Endothelial cell of umbilical vein (primary cell): ENCODE results near the gene WDR18.

Experiments
- CTCF ChIP-seq, 2 donors: IDR thresholded peaks; 1 replicate in 1 of 2; 2 replicates in 1 of 2; pipeline ENCODE4 v1.5.1; 2011; ENCODE audit warnings: low read length in 2 of 2, mild to moderate bottlenecking in 2 of 2, moderate library complexity in 2 of 2, control low read depth in 1 of 2, inconsistent platforms in 1 of 2, low read depth in 1 of 2; ENCODE audit not compliant: insufficient read depth in 1 of 2; ENCODE audit errors: extremely low read depth in 1 of 2
- EZH2 ChIP-seq: IDR thresholded peaks from 2 replicates; pipeline ENCODE4 v1.6.1; 2012; ENCODE audit warnings: borderline replicate concordance, low read depth, mild to moderate bottlenecking, moderate library complexity, low read length, inconsistent platforms; ENCODE audit not compliant: severe bottlenecking
- GATA2 ChIP-seq: IDR thresholded peaks from 2 replicates; pipeline ENCODE4 v1.7.0; 2011; ENCODE audit warnings: low read depth, mild to moderate bottlenecking, moderate library complexity, mixed read lengths, low read length; ENCODE audit not compliant: insufficient read length, insufficient read depth
- JUN ChIP-seq: IDR thresholded peaks from 2 replicates; pipeline ENCODE4 v1.6.1; 2011; ENCODE audit warnings: borderline replicate concordance, low read depth; ENCODE audit not compliant: insufficient read length, insufficient read depth
- MAX ChIP-seq: IDR thresholded peaks from 2 replicates; pipeline ENCODE4 v1.6.1; 2011; ENCODE audit not compliant: insufficient read depth, insufficient read length
- MYC ChIP-seq: IDR thresholded peaks from one replicate; pipeline ENCODE4 v1.6.1; 2011; ENCODE audit warnings: mild to moderate bottlenecking, low read depth, low read length
- POLR2A ChIP-seq: IDR thresholded peaks from 2 replicates; pipeline ENCODE4 v1.6.1; 2012; ENCODE audit warnings: low read depth, mild to moderate bottlenecking, control low read depth, low read length
- POLR2AphosphoS5 ChIP-seq: IDR thresholded peaks from 2 replicates; pipeline ENCODE4 v1.6.1; 2012; ENCODE audit warnings: low read depth, mild to moderate bottlenecking, control low read depth, low read length, moderate library complexity; ENCODE audit not compliant: insufficient read depth

GRCh38 chr19:973726-974563, 10.2 kb upstream of the WDR18 start:
- TF ChIP-seq CTCF (IDR thresholded peaks at IDR 0.05; ENCODE audit: extremely low read depth in 1 of 2, insufficient read depth in 1 of 2, low read depth in 1 of 2, low read length in 2 of 2) (no peak), POLR2A (no peak), POLR2AphosphoS5 (no peak), MYC (no peak), EZH2 (no peak), GATA2 (no peak), MAX (no peak), JUN (no peak)
